DOHH2 (cell line): ENCODE measurements around the gene RASA3.

ENCODE experiments used
- H3F3A ChIP-seq: fragments of 200-600 bp; sonication (generic), shearing (Covaris generic); 2 replicates; pipeline ENCODE4 v1.6.0; 2016; ENCODE audit warnings: antibody characterized with exemption, mild to moderate bottlenecking; ENCODE audit not compliant: control insufficient read depth, insufficient read depth
- H3K27ac ChIP-seq: fragments of 200-600 bp; sonication (generic); 2 replicates; pipeline ENCODE4 v1.5.1; 2014; ENCODE audit warnings: low read depth, mild to moderate bottlenecking, low read length, moderate library complexity
- H3K27me3 ChIP-seq: fragments of 200-600 bp; sonication (generic); 2 replicates; pipeline ENCODE4 v1.6.1; 2014; ENCODE audit warnings: mild to moderate bottlenecking, low read length, mixed read lengths; ENCODE audit not compliant: control insufficient read depth
- H3K36me3 ChIP-seq: fragments of 200-600 bp; sonication (generic); 2 replicates; pipeline ENCODE4 v1.6.1; 2014; ENCODE audit warnings: mild to moderate bottlenecking, low read length, moderate library complexity, mixed read lengths; ENCODE audit not compliant: control insufficient read depth
- H3K4me1 ChIP-seq: fragments of 200-600 bp; sonication (generic); 2 replicates; pipeline ENCODE4 v1.6.1; 2014; ENCODE audit warnings: mild to moderate bottlenecking, low read length, mixed read lengths; ENCODE audit not compliant: control insufficient read depth
- H3K4me2 ChIP-seq: fragments of 200-600 bp; sonication (generic); 2 replicates; pipeline ENCODE4 v1.6.0; 2014; ENCODE audit warnings: mild to moderate bottlenecking, low read length, moderate library complexity
- H3K4me3 ChIP-seq: fragments of 200-600 bp; sonication (generic); 2 replicates; pipeline ENCODE4 v1.5.1; 2014; ENCODE audit warnings: mild to moderate bottlenecking, low read length, mixed read lengths
- H3K79me2 ChIP-seq: fragments of 200-600 bp; sonication (generic); 2 replicates; pipeline ENCODE4 v1.6.1; 2014; ENCODE audit warnings: mild to moderate bottlenecking, low read length, mixed read lengths; ENCODE audit not compliant: control insufficient read depth
- H3K9me2 ChIP-seq: fragments of 200-600 bp; sonication (generic); replicated peaks from 2 replicates; pipeline ENCODE4 v1.6.1; 2014; ENCODE audit warnings: mild to moderate bottlenecking, low read length, mixed read lengths; ENCODE audit not compliant: control insufficient read depth
- H3K9me3 ChIP-seq: fragments of 200-600 bp; sonication (generic); 2 replicates; pipeline ENCODE4 v1.6.1; 2014; ENCODE audit warnings: antibody characterized with exemption, low read length, mixed read lengths; ENCODE audit not compliant: control insufficient read depth, insufficient read depth
- H4K20me1 ChIP-seq: fragments of 200-600 bp; sonication (generic); 2 replicates; pipeline ENCODE4 v1.6.0; 2014; ENCODE audit warnings: low read depth, mild to moderate bottlenecking, antibody characterized with exemption, low read length, moderate library complexity; ENCODE audit not compliant: control insufficient read depth, insufficient read depth
- EZH2phosphoT487 ChIP-seq: fragments of 200-600 bp; sonication (generic); IDR thresholded peaks from 2 replicates; pipeline ENCODE4 v1.6.1; 2017; ENCODE audit warnings: borderline replicate concordance, mild to moderate bottlenecking, antibody characterized with exemption, low read length, moderate library complexity, mixed read lengths
- TF ChIP-seq, protein P1 (sequence below): fragments of 200-600 bp; sonication (generic); IDR thresholded peaks from one replicate; pipeline ENCODE4 v1.5.1; 2014; ENCODE audit warnings: antibody characterized with exemption, mild to moderate bottlenecking, low read depth, low read length; ENCODE audit not compliant: poor library complexity, severe bottlenecking

RASA3 gene

GRCh38 chr13:114010401-114011101 lies 121.9 kb downstream of the RASA3 start:
- Histone ChIP-seq H3K27ac (no peak overlapping the region), H4K20me1 (no peaks in the 10 kb centered on the region), H3K79me2 (no peaks in the 10 kb centered on the region), H3K9me3 (no peaks in the 10 kb centered on the region), H3K4me2 (no peak overlapping the region), H3K36me3 (no peaks in the 10 kb centered on the region), H3K27me3 (no peaks in the 10 kb centered on the region), H3F3A (no peaks in the 10 kb centered on the region), H3K9me2 (no peaks in the 10 kb centered on the region), H3K4me1 (no peaks in the 10 kb centered on the region), H3K4me3 (no peak overlapping the region)
- TF ChIP-seq, protein P1, sequence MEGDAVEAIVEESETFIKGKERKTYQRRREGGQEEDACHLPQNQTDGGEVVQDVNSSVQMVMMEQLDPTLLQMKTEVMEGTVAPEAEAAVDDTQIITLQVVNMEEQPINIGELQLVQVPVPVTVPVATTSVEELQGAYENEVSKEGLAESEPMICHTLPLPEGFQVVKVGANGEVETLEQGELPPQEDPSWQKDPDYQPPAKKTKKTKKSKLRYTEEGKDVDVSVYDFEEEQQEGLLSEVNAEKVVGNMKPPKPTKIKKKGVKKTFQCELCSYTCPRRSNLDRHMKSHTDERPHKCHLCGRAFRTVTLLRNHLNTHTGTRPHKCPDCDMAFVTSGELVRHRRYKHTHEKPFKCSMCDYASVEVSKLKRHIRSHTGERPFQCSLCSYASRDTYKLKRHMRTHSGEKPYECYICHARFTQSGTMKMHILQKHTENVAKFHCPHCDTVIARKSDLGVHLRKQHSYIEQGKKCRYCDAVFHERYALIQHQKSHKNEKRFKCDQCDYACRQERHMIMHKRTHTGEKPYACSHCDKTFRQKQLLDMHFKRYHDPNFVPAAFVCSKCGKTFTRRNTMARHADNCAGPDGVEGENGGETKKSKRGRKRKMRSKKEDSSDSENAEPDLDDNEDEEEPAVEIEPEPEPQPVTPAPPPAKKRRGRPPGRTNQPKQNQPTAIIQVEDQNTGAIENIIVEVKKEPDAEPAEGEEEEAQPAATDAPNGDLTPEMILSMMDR: no peak
- no peak for TF ChIP-seq EZH2phosphoT487

GRCh38 chr13:114009590-114010400 lies 122.6 kb downstream of the RASA3 start:
- TF ChIP-seq, protein P1: no peak
- TF ChIP-seq EZH2phosphoT487: no peak
- no peaks in the 10 kb centered on the region for H3K36me3 ChIP-seq
- H3K4me3 ChIP-seq: no peak overlapping the region
- no peaks in the 10 kb centered on the region for H3K4me1 ChIP-seq
- H4K20me1 ChIP-seq: no peaks in the 10 kb centered on the region
- no peaks in the 10 kb centered on the region for H3K9me3 ChIP-seq
- no peaks in the 10 kb centered on the region for H3K9me2 ChIP-seq
- no peaks in the 10 kb centered on the region for H3K79me2 ChIP-seq
- H3F3A ChIP-seq: no peaks in the 10 kb centered on the region
- no peak overlapping the region for H3K4me2 ChIP-seq
- no peaks in the 10 kb centered on the region for H3K27me3 ChIP-seq
- H3K27ac ChIP-seq: no peak overlapping the region

DNA sequence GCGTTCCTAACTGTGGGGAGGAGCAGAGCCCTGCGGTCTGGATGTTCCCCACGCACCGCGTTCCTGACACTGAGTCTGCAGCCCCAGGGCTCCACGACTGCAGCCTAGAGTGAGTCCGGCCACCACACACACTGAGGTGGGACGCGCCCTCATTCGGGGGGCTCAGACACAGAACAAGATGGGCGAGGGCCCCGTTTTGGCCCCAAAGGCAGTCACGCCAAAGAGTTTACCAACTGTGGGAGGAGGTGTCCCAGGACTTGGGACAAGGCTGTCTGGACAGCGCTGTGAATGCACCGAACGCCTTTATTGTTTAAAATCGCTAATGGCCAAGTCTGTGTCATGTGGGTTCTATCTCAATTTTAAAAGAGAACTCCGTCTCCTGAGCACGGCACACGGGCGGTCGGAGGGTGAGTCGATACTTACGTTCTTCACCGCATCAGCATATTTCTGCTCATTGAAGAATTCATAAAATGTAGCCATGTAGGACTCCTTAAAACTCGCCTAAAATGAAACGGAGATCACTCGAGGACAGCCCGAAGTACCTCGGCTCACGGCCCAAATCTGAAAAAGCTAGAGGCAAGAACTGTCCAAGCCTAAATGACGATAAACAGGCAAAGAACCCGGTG lies 123.3 kb downstream of the RASA3 start:
- Histone ChIP-seq H3K27me3 (no peaks in the 10 kb centered on the region), H3K79me2 (no peaks in the 10 kb centered on the region), H3K36me3 (no peaks in the 10 kb centered on the region), H3K27ac (no peak overlapping the region), H3K4me1 (no peaks in the 10 kb centered on the region), H3F3A (no peaks in the 10 kb centered on the region), H3K9me3 (no peaks in the 10 kb centered on the region), H4K20me1 (no peaks in the 10 kb centered on the region), H3K9me2 (no peaks in the 10 kb centered on the region), H3K4me2 (no peak overlapping the region), H3K4me3 (no peak overlapping the region)
- TF ChIP-seq EZH2phosphoT487: no peak
- TF ChIP-seq, protein P1: no peak
